Trophoblast cell (in vitro differentiated cells and primary cell): ENCODE results near the gene UCK2.

Source experiments
- DNase-seq, 2 donors: peaks; one replicate each; pipeline ENCODE4 v3.0.0-alpha.2; 2016
- H2AFZ ChIP-seq: 2 replicates; pipeline ENCODE4 v1.6.1; 2013; ENCODE audit warnings: low read length, moderate library complexity, mild to moderate bottlenecking; ENCODE audit not compliant: insufficient read depth, poor library complexity
- H2AK5ac ChIP-seq: 2 replicates; pipeline ENCODE4 v1.6.1; 2013; ENCODE audit warnings: mild to moderate bottlenecking, low read length
- H2BK120ac ChIP-seq: 2 replicates; pipeline ENCODE4 v1.6.1; 2013; ENCODE audit warnings: low read length, mild to moderate bottlenecking, moderate library complexity; ENCODE audit not compliant: insufficient read depth, poor library complexity
- H2BK12ac ChIP-seq: 2 replicates; pipeline ENCODE4 v1.6.1; 2013; ENCODE audit warnings: mild to moderate bottlenecking, low read length, moderate library complexity
- H2BK5ac ChIP-seq: 2 replicates; pipeline ENCODE4 v1.6.1; 2013; ENCODE audit warnings: low read length, low read depth, moderate library complexity, mild to moderate bottlenecking; ENCODE audit not compliant: poor library complexity
- H3K14ac ChIP-seq: 2 replicates; pipeline ENCODE4 v1.6.1; 2013; ENCODE audit warnings: mild to moderate bottlenecking, low read length
- H3K18ac ChIP-seq: 2 replicates; pipeline ENCODE4 v1.6.1; 2013; ENCODE audit warnings: mild to moderate bottlenecking, low read length
- H3K23ac ChIP-seq: 2 replicates; pipeline ENCODE4 v1.6.1; 2013; ENCODE audit warnings: low read length
- H3K27ac ChIP-seq: 2 replicates; pipeline ENCODE4 v1.5.1; 2013; ENCODE audit warnings: low read depth, mild to moderate bottlenecking, inconsistent platforms, low read length, moderate library complexity
- H3K27me3 ChIP-seq: 2 replicates; pipeline ENCODE4 v1.6.1; 2013; ENCODE audit warnings: inconsistent platforms, mild to moderate bottlenecking, low read length, moderate library complexity; ENCODE audit not compliant: insufficient read depth
- H3K36me3 ChIP-seq, 2 experiments: 1 replicate in 1 of 2; 2 replicates in 1 of 2; pipeline ENCODE4 v1.6.1; 2013; ENCODE audit warnings: low read length in 2 of 2, mild to moderate bottlenecking in 2 of 2, moderate library complexity in 1 of 2; ENCODE audit not compliant: insufficient read depth in 2 of 2, control insufficient read depth in 1 of 2
- H3K4ac ChIP-seq: 2 replicates; pipeline ENCODE4 v1.6.1; 2013; ENCODE audit warnings: low read depth, mild to moderate bottlenecking, low read length, moderate library complexity
- H3K4me1 ChIP-seq, 2 experiments: 1 replicate in 1 of 2; 2 replicates in 1 of 2; pipeline ENCODE4 v1.6.1; 2013; ENCODE audit warnings: low read length in 2 of 2, mild to moderate bottlenecking in 2 of 2, moderate library complexity in 1 of 2; ENCODE audit not compliant: insufficient read depth in 2 of 2, control insufficient read depth in 1 of 2
- H3K4me2 ChIP-seq: 2 replicates; pipeline ENCODE4 v1.6.1; 2013; ENCODE audit warnings: inconsistent platforms, mild to moderate bottlenecking, low read length, moderate library complexity
- H3K4me3 ChIP-seq: 2 replicates; pipeline ENCODE4 v1.5.1; 2013; ENCODE audit warnings: mild to moderate bottlenecking, low read depth, low read length, inconsistent platforms
- H3K79me1 ChIP-seq: one replicate; pipeline ENCODE4 v1.6.1; 2013; ENCODE audit warnings: low read length
- H3K79me2 ChIP-seq: 2 replicates; pipeline ENCODE4 v1.6.1; 2013; ENCODE audit warnings: low read length, mild to moderate bottlenecking; ENCODE audit not compliant: control insufficient read depth, insufficient read depth, poor library complexity
- H3K9ac ChIP-seq: 2 replicates; pipeline ENCODE4 v1.6.1; 2013; ENCODE audit warnings: mild to moderate bottlenecking, low read length
- H3K9me3 ChIP-seq: 2 replicates; pipeline ENCODE4 v1.6.1; 2013; ENCODE audit warnings: low read depth, mild to moderate bottlenecking, control low read depth, inconsistent platforms, low read length; ENCODE audit not compliant: insufficient read depth
- H4K12ac ChIP-seq: 2 replicates; pipeline ENCODE4 v1.6.1; 2013; ENCODE audit warnings: low read depth, mild to moderate bottlenecking, low read length, moderate library complexity
- H4K8ac ChIP-seq: 2 replicates; pipeline ENCODE4 v1.6.1; 2013; ENCODE audit warnings: low read depth, mild to moderate bottlenecking, low read length, moderate library complexity
- H4K91ac ChIP-seq: one replicate; pipeline ENCODE4 v1.6.1; 2013; ENCODE audit warnings: low read depth, mild to moderate bottlenecking, low read length, moderate library complexity
- WGBS: extraction: QIAGEN DNeasy Blood & Tissue Kit; methylation state at CpG from one replicate; pipeline ENCODE4 v1.1.7; 2013; ENCODE audit warnings: missing lambda C conversion rate; ENCODE audit not compliant: insufficient read length, insufficient coverage; ENCODE audit errors: extremely low coverage; 5-methylcytosine and 5-hydroxymethylcytosine counted together

The UCK2 gene

DNA sequence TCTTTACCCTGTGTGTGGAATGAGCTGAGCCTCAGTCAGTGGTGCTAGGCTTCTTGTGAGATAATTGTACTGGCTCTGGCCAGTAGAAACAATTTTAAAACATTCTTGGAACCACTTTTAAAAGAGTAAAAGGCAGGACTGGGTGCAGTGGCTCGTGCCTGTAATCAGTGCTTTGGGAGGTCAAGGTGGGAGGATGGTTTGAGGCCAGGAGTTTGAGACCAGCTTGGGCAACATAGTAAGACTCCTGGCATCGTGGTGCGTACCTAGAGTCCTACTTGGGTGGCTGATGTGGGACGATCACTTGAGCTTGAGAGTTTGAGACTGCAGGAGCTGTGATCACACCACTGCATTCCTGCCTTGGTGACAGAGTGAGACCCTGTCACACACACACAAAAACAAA is 89.8 kb downstream of the UCK2 start:
- H3K4me1 ChIP-seq = no peaks in the 10 kb centered on the region

DNA sequence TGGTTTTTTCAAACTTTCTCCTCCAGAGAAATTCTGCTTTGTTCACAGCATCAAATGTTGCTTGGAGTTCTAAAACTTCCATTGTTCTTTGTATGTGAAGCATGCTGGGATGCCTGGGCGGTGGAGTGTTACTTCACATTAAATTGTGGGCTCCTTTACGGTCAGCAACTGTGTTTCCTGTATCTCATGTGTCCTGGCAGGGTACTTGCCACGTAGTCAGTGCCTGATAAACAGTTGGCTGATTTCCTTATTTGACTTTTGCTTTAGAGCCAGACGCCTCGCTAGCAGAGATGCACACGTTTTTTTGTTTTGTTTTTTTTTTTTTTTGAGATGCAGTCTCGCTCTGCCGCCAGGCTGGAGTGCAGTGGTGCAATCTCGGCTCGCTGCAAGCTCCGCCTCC is 96.7 kb downstream of the UCK2 start:
- no peak overlapping the region for H4K12ac ChIP-seq
- H3K4me3 ChIP-seq = no peak overlapping the region
- no peak for DNase-seq
- no peak overlapping the region for H3K27ac ChIP-seq
- no peaks in the 10 kb centered on the region for H3K36me3 ChIP-seq
- H4K91ac ChIP-seq = no peak overlapping the region
- no peak overlapping the region for H2BK12ac ChIP-seq
- no peak overlapping the region for H2AFZ ChIP-seq
- no peaks in the 10 kb centered on the region for H3K79me2 ChIP-seq
- no peaks in the 10 kb centered on the region for H3K9me3 ChIP-seq
- no peak overlapping the region for H3K4ac ChIP-seq
- no peaks in the 10 kb centered on the region for H3K4me1 ChIP-seq
- no CpG with 5 or more reads among the region's 11 CpGs for WGBS
- H3K9ac ChIP-seq = no peak overlapping the region
- H4K8ac ChIP-seq = no peak overlapping the region
- no peaks in the 10 kb centered on the region for H3K27me3 ChIP-seq
- H2BK5ac ChIP-seq = no peak overlapping the region
- no peak overlapping the region for H2BK120ac ChIP-seq
- H3K4me2 ChIP-seq = no peak overlapping the region
- no peaks in the 10 kb centered on the region for H3K79me1 ChIP-seq
- H3K18ac ChIP-seq = no peak overlapping the region
- no peak overlapping the region for H2AK5ac ChIP-seq
- H3K23ac ChIP-seq = no peak overlapping the region
- H3K14ac ChIP-seq = no peak overlapping the region

More for the DNA sequence above, 89.8 kb downstream of the UCK2 start:
- Histone ChIP-seq H3K4me3 (no peak overlapping the region), H3K18ac (no peak overlapping the region), H2BK5ac (no peak overlapping the region), H3K23ac (no peak overlapping the region), H3K79me2 (no peaks in the 10 kb centered on the region), H3K4ac (no peak overlapping the region), H4K8ac (no peak overlapping the region), H2AK5ac (no peak overlapping the region), H3K79me1 (no peaks in the 10 kb centered on the region), H2BK120ac (no peak overlapping the region), H3K9me3 (no peaks in the 10 kb centered on the region), H4K91ac (no peak overlapping the region), H3K27me3 (no peaks in the 10 kb centered on the region), H3K4me2 (no peak overlapping the region), H3K9ac (no peak overlapping the region), H3K36me3 (peaks cover 0 to 5% of the 10 kb centered on the region in 2 experiments), H4K12ac (no peak overlapping the region), H3K14ac (no peak overlapping the region), H3K27ac (no peak overlapping the region), H2BK12ac (no peak overlapping the region), H2AFZ (no peak overlapping the region)
- no peak for DNase-seq
- no CpG with 5 or more reads among the region's 4 CpGs for WGBS

DNA sequence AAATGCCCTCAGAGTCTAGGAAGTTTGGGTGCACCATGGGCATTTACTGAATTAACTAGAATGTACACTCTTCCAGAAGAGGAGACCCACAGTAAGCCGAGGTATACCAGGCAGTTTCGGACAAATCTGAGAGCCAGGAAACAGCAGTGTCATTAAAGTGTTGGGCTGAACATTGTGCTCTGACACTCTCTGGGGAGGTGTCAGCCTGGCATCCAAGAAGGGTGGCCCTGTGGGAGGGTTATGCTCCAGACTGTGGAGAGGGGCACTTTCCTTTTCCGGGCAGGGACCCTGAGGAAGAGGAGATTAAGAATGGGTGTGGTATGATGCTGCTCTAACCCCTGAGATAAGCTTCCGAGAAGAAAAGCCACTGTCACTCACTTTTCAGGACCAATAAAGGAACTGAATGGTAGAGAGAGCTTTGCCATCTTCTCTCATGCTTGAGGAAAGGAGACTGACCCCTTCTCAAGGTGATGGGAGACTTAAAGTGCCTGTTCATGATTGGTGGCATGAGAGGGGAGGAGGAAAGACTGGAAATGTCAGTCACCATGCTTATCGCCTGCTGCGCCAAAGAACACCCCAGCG is 98.2 kb downstream of the UCK2 start:
- H4K12ac ChIP-seq = no peak overlapping the region
- H2BK120ac ChIP-seq = no peak overlapping the region
- no peak overlapping the region for H3K18ac ChIP-seq
- no peak overlapping the region for H3K14ac ChIP-seq
- peak overlapping the region; percentile 61 for H3K9ac ChIP-seq
- H3K4me3 ChIP-seq = no peak overlapping the region
- H3K4ac ChIP-seq = no peak overlapping the region
- H3K79me2 ChIP-seq = no peaks in the 10 kb centered on the region
- H3K4me2 ChIP-seq = no peak overlapping the region
- no peaks in the 10 kb centered on the region for H3K79me1 ChIP-seq
- no peak overlapping the region for H2AFZ ChIP-seq
- H3K4me1 ChIP-seq = no peaks in the 10 kb centered on the region
- WGBS = no CpG with 5 or more reads among the region's 7 CpGs
- no peaks in the 10 kb centered on the region for H3K9me3 ChIP-seq
- no peak overlapping the region for H3K27ac ChIP-seq
- no peaks in the 10 kb centered on the region for H3K27me3 ChIP-seq
- H3K23ac ChIP-seq = no peak overlapping the region
- DNase-seq = no peak
- no peak overlapping the region for H2BK5ac ChIP-seq
- H2BK12ac ChIP-seq = no peak overlapping the region
- H4K8ac ChIP-seq = no peak overlapping the region
- no peak overlapping the region for H2AK5ac ChIP-seq
- H3K36me3 ChIP-seq = no peaks in the 10 kb centered on the region
- H4K91ac ChIP-seq = no peak overlapping the region

DNA sequence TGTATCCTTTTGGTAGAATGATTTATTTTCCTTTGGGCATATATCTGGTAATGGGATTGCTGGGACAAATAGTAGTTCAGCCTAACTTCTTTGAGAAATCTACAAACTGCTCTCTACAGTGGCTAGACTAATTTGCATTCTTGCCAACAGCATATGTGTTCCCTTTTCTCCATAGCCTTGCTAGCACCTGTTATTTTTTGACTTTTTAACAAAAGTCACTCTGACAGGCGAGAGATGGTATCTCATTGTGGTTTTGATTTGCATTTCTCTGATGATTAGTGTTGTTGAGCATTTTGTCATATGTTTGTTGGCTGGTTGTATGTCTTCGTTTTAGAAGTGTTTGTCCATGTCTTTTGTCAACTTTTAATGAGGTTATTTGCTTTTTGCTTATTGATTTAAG is 99.8 kb downstream of the UCK2 start:
- H3K27ac ChIP-seq = no peak overlapping the region
- H4K12ac ChIP-seq = no peak overlapping the region
- no peak overlapping the region for H4K8ac ChIP-seq
- H3K4me2 ChIP-seq = no peak overlapping the region
- no peak overlapping the region for H2BK120ac ChIP-seq
- WGBS = no CpG with 5 or more reads among the region's 2 CpGs
- no peak overlapping the region for H3K4ac ChIP-seq
- H3K27me3 ChIP-seq = no peaks in the 10 kb centered on the region
- H3K9me3 ChIP-seq = no peaks in the 10 kb centered on the region
- no peaks in the 10 kb centered on the region for H3K36me3 ChIP-seq
- no peaks in the 10 kb centered on the region for H3K79me1 ChIP-seq
- no peaks in the 10 kb centered on the region for H3K4me1 ChIP-seq
- H3K9ac ChIP-seq = no peak overlapping the region
- no peaks in the 10 kb centered on the region for H3K79me2 ChIP-seq
- H2AFZ ChIP-seq = no peak overlapping the region
- no peak overlapping the region for H2BK12ac ChIP-seq
- H2BK5ac ChIP-seq = no peak overlapping the region
- DNase-seq = no peak
- no peak overlapping the region for H3K18ac ChIP-seq
- no peak overlapping the region for H3K14ac ChIP-seq
- no peak overlapping the region for H2AK5ac ChIP-seq
- no peak overlapping the region for H4K91ac ChIP-seq
- H3K4me3 ChIP-seq = no peak overlapping the region
- H3K23ac ChIP-seq = no peak overlapping the region
